Measurements from ENCODE around the gene NEMP2.

- no peak for TF ChIP-seq POLR2A (IDR thresholded peaks at IDR 0.05; ENCODE audit: low read depth, low read length)
- TF ChIP-seq POLR2AphosphoS5 (IDR thresholded peaks at IDR 0.05; ENCODE audit: low read depth, low read length) = 0 out of 2 replicates have a peak, but pooled peaks have one; percentile 43
- no peak for TF ChIP-seq TAF1 (IDR thresholded peaks at IDR 0.05; ENCODE audit: borderline replicate concordance, low read depth, low read length)
Measured at GRCh38 chr2:190533175-190533967, 1.2 kb downstream of the NEMP2 start.
